Heart left ventricle (tissue), 16 donors: ENCODE results near the gene OBP2A. TPM values are rescaled to one million over a fixed set of nuclear protein-coding genes. Genes with fewer than 3 reads are reported as not detected.

ENCODE experiments used
- ATAC-seq, 4 donors: fragments of 200-7000 bp; cut with Tn5 transposase; one replicate each; pipeline ENCODE4 v1.9.1; 2020 to 2022; ENCODE audit warnings: moderate library complexity in 4 of 4, mild to moderate bottlenecking in 3 of 4, moderate number of reproducible peaks in 1 of 4
- DNase-seq, 5 donors: peaks; one replicate each; pipeline ENCODE4 v3.0.0-alpha.2; 2020
- H3K27ac ChIP-seq, 12 donors: fragments of 200-600 bp; sonication (generic) in 4 of 12; one replicate each; pipeline versions ENCODE4 v1.5.0 to v1.8.0; 2016 to 2022; ENCODE audit warnings: mild to moderate bottlenecking in 2 of 12
- H3K27me3 ChIP-seq, 9 donors: fragments of 200-600 bp; sonication (generic) in 2 of 9; one replicate each; pipeline versions ENCODE4 v1.5.1 to v1.8.0; 2016 to 2022; ENCODE audit warnings: mild to moderate bottlenecking in 3 of 9
- H3K36me3 ChIP-seq, 9 donors: fragments of 200-600 bp; sonication (generic) in 2 of 9; one replicate each; pipeline versions ENCODE4 v1.5.0 to v1.8.0; 2018 to 2022; ENCODE audit warnings: mild to moderate bottlenecking in 2 of 9
- H3K4me1 ChIP-seq, 12 donors: fragments of 200-600 bp; sonication (generic) in 4 of 12; one replicate each; pipeline versions ENCODE4 v1.5.0 to v1.8.0; 2016 to 2022; ENCODE audit warnings: mild to moderate bottlenecking in 3 of 12
- H3K4me3 ChIP-seq, 12 donors: fragments of 200-600 bp; sonication (generic) in 4 of 12; one replicate each; pipeline versions ENCODE4 v1.5.0 to v1.8.0; 2017 to 2022; ENCODE audit warnings: mild to moderate bottlenecking in 9 of 12, moderate library complexity in 4 of 12
- H3K9me3 ChIP-seq, 12 donors: fragments of 200-600 bp; sonication (generic) in 4 of 12; one replicate each; pipeline versions ENCODE4 v1.5.0 to v1.8.0; 2016 to 2022; ENCODE audit warnings: mild to moderate bottlenecking in 1 of 12
- POLR2A ChIP-seq, 2 donors: fragments of 450-650 bp; IDR thresholded peaks; one replicate each; pipeline ENCODE4 v1.6.1; 2017; ENCODE audit warnings: antibody characterized with exemption in 2 of 2, mild to moderate bottlenecking in 2 of 2, moderate library complexity in 2 of 2
- WGBS, 4 donors: extraction: QIAGEN DNeasy Blood & Tissue Kit in 2 of 4; methylation state at CpG; one replicate each; pipeline versions ENCODE4 v1.1.5 to v1.1.7; 2013 to 2018; 5-methylcytosine and 5-hydroxymethylcytosine counted together
- intact Hi-C, 10 donors: fragments of 100-400 bp; cut with DNase I; formaldehyde crosslinking; loops; one replicate each; pipeline versions ENCODE4 v1.11.1 to v1.14.2; 2022
- polyA plus RNA-seq, 2 donors: library from polyadenylated mRNA; stranded (reverse); fragments of 200-250 nt; gene quantifications; one replicate each; pipeline ENCODE4 v1.2.3, GENCODE V29; 2013
- total RNA-seq, 9 donors: library from RNA; depleted of rRNA in 2 of 9; stranded (reverse); fragments of >200 nt in 2 of 9; fragmentation: NEBNext Ultra II Directional in 3 of 9; extraction: Animal tissue kit (Norgen Biotek cat#: 25700) in 3 of 9; gene quantifications; one replicate each; pipeline versions ENCODE4 v1.1.0 to v1.2.4, GENCODE V29; 2016 to 2023
- TF ChIP-seq, protein P1 (sequence below), 12 donors: fragments of 200-600 bp; sonication (generic) in 4 of 12; IDR thresholded peaks; one replicate each; pipeline versions ENCODE4 v1.5.0 to v1.8.0; 2018 to 2022; ENCODE audit warnings: antibody characterized with exemption in 12 of 12, mild to moderate bottlenecking in 5 of 12
- donor health status: ischemic (EF 13 %, LVEDD 7.1; RV severe dilation, severe dysfunction).
- donor health status: healthy with polysubstance abuse.
- donor health status: DM: no; HTN: yes; CAD: no.
- donor health status: DM: no; HTN: no; CAD: no.
- donor health status: ischemic (EF 25% LVEDD 6.9; RV normal size, moderate dysfunction).
- donor health status: ischemic (EF 25% LVEDD 5.7; RV mildly dilated, moderate dysfunction).
- donor health status: healthy.
- donor health status: DM: yes; HTN: yes; CAD: no.
- donor health status: ischemic (EF 35%, LVEDD 5.7; RV mildly dilated, moderate dysfunction).
- donor health status: nonischemic (EF 11% LVEDD 7.7; RV severe dilation, severe dysfunction).
- donor health status: DM: yes; HTN: yes; CAD: no.
- donor health status: PGD.
- donor health status: ischemic (EF 29% LVEDD 5.4; RV normal size, mild dysfunction).
- donor health status: nonischemic (EF 23%, LVEDD 6.1; RV moderate dilation, normal function).

OBP2A gene
- total and polyA plus RNA-seq, 11 donors = not detected

DNA sequence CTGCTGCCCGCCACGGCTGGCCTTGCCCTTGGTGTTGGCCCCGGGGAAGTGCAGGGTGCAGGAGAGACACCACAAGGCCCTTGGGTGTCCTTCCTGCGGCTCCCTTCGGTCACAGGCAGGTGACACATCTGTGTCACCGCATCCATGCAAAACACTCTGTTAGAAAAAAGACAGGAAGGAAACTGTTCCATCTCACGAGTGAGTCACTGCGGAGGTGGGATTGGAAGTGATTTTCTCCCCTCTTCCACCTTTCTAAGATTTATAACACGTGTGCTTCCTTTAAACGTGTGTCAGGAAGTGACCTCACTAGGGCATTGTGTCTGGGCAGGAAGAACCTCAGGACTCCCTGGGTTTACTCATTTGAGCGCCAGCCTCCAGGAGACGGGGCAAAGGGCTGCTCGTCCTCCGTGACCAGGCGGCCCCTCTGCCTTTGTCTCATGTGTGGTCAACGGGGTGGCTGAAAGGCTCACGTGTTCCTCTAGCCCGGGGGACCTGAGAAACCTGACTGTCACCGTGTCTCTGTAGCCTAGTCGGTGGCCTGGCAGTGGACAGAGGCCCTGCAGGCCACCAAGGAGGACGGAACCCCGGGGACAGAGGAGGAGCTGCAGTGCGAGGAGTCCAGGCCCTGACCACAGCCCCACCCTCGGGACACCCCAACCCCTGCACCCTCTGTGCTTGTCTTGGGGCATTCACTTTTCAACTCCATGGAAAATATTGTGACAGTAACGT is 29.6 kb upstream of the OBP2A start:
- Histone ChIP-seq H3K36me3 (no peaks in the 10 kb centered on the region), H3K27ac (no peak overlapping the region), H3K9me3 (no peaks in the 10 kb centered on the region), H3K4me3 (no peak overlapping the region), H3K27me3 (peaks cover 0 to 4% (median 0%) of the 10 kb centered on the region in 9 donors), H3K4me1 (no peaks in the 10 kb centered on the region)
- intact Hi-C loops = no loop called here
- 63 to 68% (median 65%) methylated on average over 19 to 25 of the region's 25 CpGs for WGBS, 4 donors
- no peak for TF ChIP-seq POLR2A (IDR thresholded peaks at IDR 0.05)
- TF ChIP-seq, protein P1, sequence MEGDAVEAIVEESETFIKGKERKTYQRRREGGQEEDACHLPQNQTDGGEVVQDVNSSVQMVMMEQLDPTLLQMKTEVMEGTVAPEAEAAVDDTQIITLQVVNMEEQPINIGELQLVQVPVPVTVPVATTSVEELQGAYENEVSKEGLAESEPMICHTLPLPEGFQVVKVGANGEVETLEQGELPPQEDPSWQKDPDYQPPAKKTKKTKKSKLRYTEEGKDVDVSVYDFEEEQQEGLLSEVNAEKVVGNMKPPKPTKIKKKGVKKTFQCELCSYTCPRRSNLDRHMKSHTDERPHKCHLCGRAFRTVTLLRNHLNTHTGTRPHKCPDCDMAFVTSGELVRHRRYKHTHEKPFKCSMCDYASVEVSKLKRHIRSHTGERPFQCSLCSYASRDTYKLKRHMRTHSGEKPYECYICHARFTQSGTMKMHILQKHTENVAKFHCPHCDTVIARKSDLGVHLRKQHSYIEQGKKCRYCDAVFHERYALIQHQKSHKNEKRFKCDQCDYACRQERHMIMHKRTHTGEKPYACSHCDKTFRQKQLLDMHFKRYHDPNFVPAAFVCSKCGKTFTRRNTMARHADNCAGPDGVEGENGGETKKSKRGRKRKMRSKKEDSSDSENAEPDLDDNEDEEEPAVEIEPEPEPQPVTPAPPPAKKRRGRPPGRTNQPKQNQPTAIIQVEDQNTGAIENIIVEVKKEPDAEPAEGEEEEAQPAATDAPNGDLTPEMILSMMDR (IDR thresholded peaks at IDR 0.05) = no peak
- peak in 2 of 5 donors; percentile 17 to 45 for DNase-seq
- ATAC-seq = peak in 1 of 4 donors; percentile 79

GRCh38 chr9:135517407-135517822 is 28.5 kb upstream of the OBP2A start:
- TF ChIP-seq, protein P1 (IDR thresholded peaks at IDR 0.05) = no peak
- TF ChIP-seq POLR2A (IDR thresholded peaks at IDR 0.05) = no peak
- DNase-seq (peak in 1 of 5 donors; percentile 43), ATAC-seq (no peak)
- Histone ChIP-seq H3K4me3 (no peak overlapping the region), H3K27ac (no peak overlapping the region), H3K27me3 (peaks cover 0 to 8% (median 0%) of the 10 kb centered on the region in 9 donors), H3K4me1 (no peaks in the 10 kb centered on the region), H3K36me3 (no peaks in the 10 kb centered on the region), H3K9me3 (no peaks in the 10 kb centered on the region)
- WGBS, 4 donors = 89 to 94% (median 93%) methylated on average over 24 of the region's 24 CpGs
- intact Hi-C loops = no loop called here

DNA sequence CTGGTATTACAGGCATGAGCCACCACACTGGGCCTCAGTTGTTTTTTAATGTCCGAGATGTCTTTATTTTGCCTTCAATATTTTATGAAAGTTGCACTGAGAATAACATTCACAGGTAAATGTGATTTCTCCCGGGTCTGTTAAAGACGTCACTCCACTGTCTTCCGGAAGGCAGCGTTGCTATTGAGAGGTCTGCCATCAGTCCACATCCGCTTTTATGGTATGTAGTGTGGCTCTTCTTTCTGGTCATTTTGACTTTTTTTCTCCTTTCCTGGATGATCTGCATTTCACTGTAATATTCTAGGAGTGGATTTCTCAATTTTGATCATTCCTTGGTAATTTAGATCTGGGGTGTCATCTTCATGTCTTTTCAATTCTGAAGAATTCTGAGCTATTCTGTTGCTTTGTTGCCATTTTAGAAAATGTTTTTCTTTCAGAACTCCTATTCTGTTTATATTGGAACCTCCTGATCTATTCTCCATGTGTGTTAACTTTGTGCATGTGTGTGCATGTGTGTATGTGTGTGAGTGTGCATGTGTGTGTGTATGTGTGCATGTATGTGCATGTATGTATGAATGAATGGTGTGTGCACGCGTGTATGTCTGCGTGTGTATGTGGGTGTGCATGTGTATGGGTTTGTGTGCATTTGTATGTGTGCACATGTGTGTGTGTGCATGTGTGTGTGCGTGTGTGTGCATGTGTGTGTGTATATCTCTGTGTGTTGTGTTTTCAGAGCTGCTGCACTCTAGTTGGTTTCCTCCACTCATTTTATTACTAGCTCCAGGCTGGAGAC is 26.6 kb upstream of the OBP2A start:
- H3K9me3 ChIP-seq = no peaks in the 10 kb centered on the region
- no peak for TF ChIP-seq POLR2A (IDR thresholded peaks at IDR 0.05)
- TF ChIP-seq, protein P1 (IDR thresholded peaks at IDR 0.05) = no peak
- ATAC-seq (no peak), DNase-seq (no peak)
- no peaks in the 10 kb centered on the region for H3K36me3 ChIP-seq
- H3K27me3 ChIP-seq = peaks cover 0 to 18% (median 0%) of the 10 kb centered on the region in 9 donors
- H3K4me1 ChIP-seq = no peaks in the 10 kb centered on the region
- H3K27ac ChIP-seq = no peak overlapping the region
- H3K4me3 ChIP-seq = no peak overlapping the region
- intact Hi-C loops = no loop called here
- WGBS, 4 donors = 91 to 95% (median 92%) methylated on average over 10 of the region's 10 CpGs

GRCh38 chr9:135520916-135521607 is 24.9 kb upstream of the OBP2A start, which contains the start of gene LCN1:
LCN1 (plus strand) TSS chr9:135521440; CDS start chr9:135521498, 58 bp downstream.
- H3K4me1 ChIP-seq = no peaks in the 10 kb centered on the region
- no peaks in the 10 kb centered on the region for H3K36me3 ChIP-seq
- no peaks in the 10 kb centered on the region for H3K9me3 ChIP-seq
- WGBS, 4 donors = 85 to 86% (median 86%) methylated on average over 11 to 18 of the region's 18 CpGs
- no peak for TF ChIP-seq POLR2A (IDR thresholded peaks at IDR 0.05)
- TF ChIP-seq, protein P1 (IDR thresholded peaks at IDR 0.05) = no peak
- DNase-seq (peak in 1 of 5 donors; percentile 54), ATAC-seq (no peak)
- intact Hi-C loops = no loop called here
- peaks cover 0 to 25% (median 3%) of the 10 kb centered on the region in 9 donors for H3K27me3 ChIP-seq
- no peak within 1 kb of the TSS for H3K4me3 ChIP-seq
- no peak within 1 kb of the TSS for H3K27ac ChIP-seq
